ENCODE data around the gene CCDC68. TPM values are rescaled to one million over a fixed set of nuclear protein-coding genes. Genes with fewer than 3 reads are reported as not detected.
"Not testable (repeated sequence)": the region's sequence is repeated elsewhere in the genome, so short reads cannot be mapped to it uniquely, and the experiment has no call there.

Gene CCDC68
- polyA plus RNA-seq, 4 donors = 3.2 to 12.0 (median 9.2) TPM

GRCh38 chr18:54880395-54881105, 78.7 kb downstream of the CCDC68 start:
- DNase-seq (ENCODE audit: low read depth in 4 of 4, low spot score in 3 of 4) = no peak

- no peak for DNase-seq (ENCODE audit: low read depth in 4 of 4, low spot score in 3 of 4)
Observed at GRCh38 chr18:54879691-54880090, 79.6 kb downstream of the CCDC68 start.

- no peak for DNase-seq (ENCODE audit: low read depth in 4 of 4, low spot score in 3 of 4)
Observed at GRCh38 chr18:54878659-54879358, 80.5 kb downstream of the CCDC68 start.

GRCh38 chr18:54878159-54878622, 81.1 kb downstream of the CCDC68 start:
- DNase-seq (ENCODE audit: low read depth in 4 of 4, low spot score in 3 of 4) = no peak

- no peak for DNase-seq (ENCODE audit: low read depth in 4 of 4, low spot score in 3 of 4)
Observed at GRCh38 chr18:54877076-54877475, 82.2 kb downstream of the CCDC68 start.

- DNase-seq (ENCODE audit: low read depth in 4 of 4, low spot score in 3 of 4) = no peak
Observed at GRCh38 chr18:54875063-54875462, 84.2 kb downstream of the CCDC68 start.

- no peak for DNase-seq (ENCODE audit: low read depth in 4 of 4, low spot score in 3 of 4)
Observed at GRCh38 chr18:54873884-54874255, 85.4 kb downstream of the CCDC68 start.

- no peak for DNase-seq (ENCODE audit: low read depth in 4 of 4, low spot score in 3 of 4)
Observed at GRCh38 chr18:54872681-54873080, 86.6 kb downstream of the CCDC68 start.

- DNase-seq (ENCODE audit: low read depth in 4 of 4, low spot score in 3 of 4) = no peak
Observed at GRCh38 chr18:54871231-54871630, 88.0 kb downstream of the CCDC68 start.

GRCh38 chr18:54867131-54867530, 92.1 kb downstream of the CCDC68 start:
- no peak for DNase-seq (ENCODE audit: low read depth in 4 of 4, low spot score in 3 of 4)

- no peak for DNase-seq (ENCODE audit: low read depth in 4 of 4, low spot score in 3 of 4)
Observed at GRCh38 chr18:54860941-54861340, 98.3 kb downstream of the CCDC68 start.

GRCh38 chr18:54859667-54860421, 99.4 kb downstream of the CCDC68 start:
- DNase-seq (ENCODE audit: low read depth in 4 of 4, low spot score in 3 of 4) = no peak

GRCh38 chr18:54857499-54857898, 101.8 kb downstream of the CCDC68 start:
- DNase-seq (ENCODE audit: low read depth in 4 of 4, low spot score in 3 of 4) = no peak

- DNase-seq (ENCODE audit: low read depth in 4 of 4, low spot score in 3 of 4) = no peak
Observed at GRCh38 chr18:54856105-54856646, 103.1 kb downstream of the CCDC68 start.

- DNase-seq (ENCODE audit: low read depth in 4 of 4, low spot score in 3 of 4) = not testable (repeated sequence)
Observed at GRCh38 chr18:54855050-54855449, 104.2 kb downstream of the CCDC68 start.

GRCh38 chr18:54852780-54853675, 106.2 kb downstream of the CCDC68 start:
- no peak for DNase-seq (ENCODE audit: low read depth in 4 of 4, low spot score in 3 of 4)

Measured in left renal pelvis (tissue), 4 donors.